K562 (cell line): ENCODE results near the gene ESRRB. TPM values are rescaled to one million over a fixed set of nuclear protein-coding genes. Genes with fewer than 3 reads are reported as not detected.

Experiments
- ATAC-seq: fragments of 200-7000 bp; cut with Tn5 transposase; 3 replicates; pipeline ENCODE4 v1.9.1; 2020; ENCODE audit warnings: moderate library complexity
- BruUV-seq: library from RNA; stranded (reverse); fragments of 400-500 nt; replicated peaks from 2 replicates; lab custom pipeline; 2021; lab: Mats Ljungman, UMichigan
- CTCF ChIA-PET: fragments of 300-600 bp; formaldehyde crosslinking; extraction: SDS; loops from one replicate; lab custom pipeline; 2021; ENCODE audit warnings: low intra/inter-chr PET ratio; lab: Yijun Ruan, JAX
- POLR2A ChIA-PET: fragments of 300-600, 350-650 bp; sonication (Branson Sonifier 250); formaldehyde crosslinking; extraction: SDS; loops from one replicate; lab custom pipeline; 2021; ENCODE audit warnings: antibody characterized with exemption, inconsistent platforms; lab: Yijun Ruan, JAX
- DNase-seq, 4 experiments: peaks; one replicate each; pipeline versions ENCODE4 v3.0.0 to v3.0.0-alpha.2; 2011 to 2018; ENCODE audit warnings: low spot score in 3 of 4, mixed read lengths in 3 of 4; ENCODE audit errors: extremely low read depth in 1 of 4
- FAIRE-seq: peaks from 2 replicates; lab custom pipeline; 2011; peaks lifted over from hg19 to GRCh38; lab: Jason Lieb, UNC
- H2AFZ ChIP-seq: 2 replicates; pipeline ENCODE4 v1.6.0; 2011; ENCODE audit warnings: low read depth, low read length, control low read depth, inconsistent platforms
- H3K27ac ChIP-seq: fragments of 200-600 bp; 3 replicates; pipeline ENCODE4 v1.8.0; 2011; ENCODE audit warnings: low read depth, mild to moderate bottlenecking, control low read depth, inconsistent platforms, low read length, moderate library complexity, mixed read lengths; ENCODE audit errors: extremely low read depth
- H3K27me3 ChIP-seq, 2 experiments: fragments of 300-600 bp in 1 of 2; 2 replicates in 1 of 2; 3 replicates in 1 of 2; pipeline versions ENCODE4 v1.6.0 to v1.8.0; 2011; ENCODE audit warnings: inconsistent platforms in 2 of 2, low read length in 2 of 2, mild to moderate bottlenecking in 1 of 2, mixed read lengths in 1 of 2, moderate library complexity in 1 of 2; ENCODE audit not compliant: control insufficient read depth in 2 of 2, insufficient read depth in 2 of 2
- H3K36me3 ChIP-seq: fragments of 300-600 bp; 3 replicates; pipeline ENCODE4 v1.8.0; 2011; ENCODE audit warnings: mild to moderate bottlenecking, low read length, inconsistent platforms; ENCODE audit not compliant: control insufficient read depth, insufficient read depth
- H3K4me1 ChIP-seq, 2 experiments: fragments of 200-600 bp in 1 of 2; replicated peaks in 1 of 2; 2 replicates in 1 of 2; 3 replicates in 1 of 2; pipeline versions ENCODE4 v1.5.1 to v1.8.0; 2011; ENCODE audit warnings: inconsistent platforms in 2 of 2, low read length in 2 of 2, mild to moderate bottlenecking in 1 of 2, mixed read lengths in 1 of 2, moderate library complexity in 1 of 2; ENCODE audit not compliant: control insufficient read depth in 2 of 2, insufficient read depth in 2 of 2
- H3K4me2 ChIP-seq: 2 replicates; pipeline ENCODE4 v1.6.1; 2011; ENCODE audit warnings: low read length, control low read depth, inconsistent platforms, mixed read lengths; ENCODE audit not compliant: insufficient read depth
- H3K4me3 ChIP-seq: fragments of 200-600 bp; sonication (generic), shearing (Covaris generic); 2 replicates; pipeline ENCODE4 v1.5.1; 2016; ENCODE audit warnings: control low read depth, inconsistent platforms
- H3K79me2 ChIP-seq: fragments of 200-600 bp; 3 replicates; pipeline ENCODE4 v1.8.0; 2011; ENCODE audit warnings: low read length, inconsistent platforms; ENCODE audit not compliant: control insufficient read depth, insufficient read depth
- H3K9ac ChIP-seq, 2 experiments: 2 replicates each; pipeline versions ENCODE4 v1.6.0 to v1.6.1; 2011; ENCODE audit warnings: low read depth in 2 of 2, low read length in 2 of 2, control low read depth in 1 of 2, inconsistent platforms in 1 of 2, mild to moderate bottlenecking in 1 of 2, mixed read lengths in 1 of 2; ENCODE audit not compliant: insufficient read depth in 1 of 2
- H3K9me1 ChIP-seq: one replicate; pipeline ENCODE4 v1.6.0; 2011; ENCODE audit warnings: inconsistent platforms, mild to moderate bottlenecking, low read length, moderate library complexity; ENCODE audit not compliant: control insufficient read depth, insufficient read depth
- H3K9me3 ChIP-seq: replicated peaks from 2 replicates; pipeline ENCODE4 v1.5.1; 2011; ENCODE audit warnings: low read depth, low read length, inconsistent platforms; ENCODE audit not compliant: control insufficient read depth, insufficient read depth
- H4K20me1 ChIP-seq: replicated peaks from 2 replicates; pipeline ENCODE4 v1.6.1; 2011; ENCODE audit warnings: low read length, inconsistent platforms, mixed read lengths; ENCODE audit not compliant: control insufficient read depth, insufficient read depth
- CREBBP ChIP-seq: IDR thresholded peaks from one replicate; pipeline ENCODE4 v1.6.1; 2012; ENCODE audit warnings: low read depth, mild to moderate bottlenecking, control low read depth, inconsistent platforms, low read length
- DDX20 ChIP-seq: fragments of 450-650 bp; IDR thresholded peaks from 2 replicates; pipeline ENCODE4 v1.6.1; 2016; ENCODE audit warnings: missing genetic modification characterization, low read depth, mild to moderate bottlenecking, missing compliant biosample characterization, moderate library complexity
- ETV5 ChIP-seq: sonication (generic); formaldehyde crosslinking; IDR thresholded peaks from 2 replicates; pipeline ENCODE4 v1.4.0; 2020; ENCODE audit warnings: low read depth, mild to moderate bottlenecking, missing genetic modification reagents
- EZH2 ChIP-seq: IDR thresholded peaks from 2 replicates; pipeline ENCODE4 v1.6.1; 2012; ENCODE audit warnings: low read depth, mild to moderate bottlenecking, inconsistent platforms, low read length, borderline replicate concordance
- HSF4 ChIP-seq: fragments of 250-450 bp; sonication (Bioruptor Pico); IDR thresholded peaks from 2 replicates; pipeline ENCODE4 v2.1.2; 2022; ENCODE audit warnings: mild to moderate bottlenecking, moderate library complexity, borderline replicate concordance
- IRF2 ChIP-seq: sonication (generic); formaldehyde crosslinking; IDR thresholded peaks from 2 replicates; pipeline ENCODE4 v1.8.1; 2022; ENCODE audit warnings: mild to moderate bottlenecking, missing genetic modification reagents
- RAD51 ChIP-seq: fragments of 450-650 bp; IDR thresholded peaks from 2 replicates; pipeline ENCODE4 v1.7.1; 2016; ENCODE audit warnings: low read depth, mild to moderate bottlenecking, borderline replicate concordance
- WGBS: fragments of 100-300 bp; shearing (Covaris generic); methylation state at CpG from one replicate; pipeline ENCODE4 v1.1.6; 2016; ENCODE audit warnings: low coverage, mixed read lengths; ENCODE audit not compliant: insufficient coverage; ENCODE audit errors: missing lambda C conversion rate; 5-methylcytosine and 5-hydroxymethylcytosine counted together
- in situ Hi-C: fragments of 300-500 bp; cut with MboI; formaldehyde crosslinking; loops from 4 replicates; pipeline ENCODE4 v1.15.0; 2018; ENCODE audit warnings: inconsistent platforms, mixed read lengths
- intact Hi-C: fragments of 100-400 bp; cut with micrococcal nuclease; formaldehyde crosslinking; loops from 2 replicates; pipeline ENCODE4 v1.14.2; 2022
- polyA plus RNA-seq, 8 experiments: library from polyadenylated mRNA; depleted of rRNA in 4 of 8; stranded (reverse) in 5 of 8; unstranded in 3 of 8; fragments of >200 nt; fragmentation: Nextera tagmentation in 2 of 8; fragmentation: Illumina TruSeq in 1 of 8; extraction: Ambion mirVana in 2 of 8; extraction: Trizol in 1 of 8; gene quantifications; 2 replicates each; pipeline versions ENCODE4 v1.2.1 to v1.2.3, GENCODE V29; 2011 to 2014; ENCODE audit warnings: inconsistent platforms in 1 of 8, missing spikeins in 1 of 8
- total RNA-seq, 7 experiments: library from RNA; depleted of rRNA in 6 of 7; stranded (reverse); fragments of >200 nt in 6 of 7; fragmentation: Illumina TruSeq in 2 of 7; extraction: Trizol in 2 of 7; gene quantifications; 2 replicates each; pipeline versions ENCODE4 v1.2.1 to v1.2.3, GENCODE V29; 2011 to 2021; ENCODE audit warnings: low replicate concordance in 1 of 7

ESRRB gene
- total and polyA plus RNA-seq, 9 of the 15 experiments (the other 6 are each of a cell fraction or from before 2014, with no cell fraction given) = 3.2 to 24.7 (median 14.5) TPM

- Histone ChIP-seq H3K9me1 (no peaks in the 10 kb centered on the region), H3K36me3 (peaks cover 7% of the 10 kb centered on the region; the same call in 1 of the 3 replicates), H3K27me3 (no peaks in the 10 kb centered on the region), H3K4me1 (no peaks in the 10 kb centered on the region; a peak in 1 of 5 replicates), H3K4me3 (no peak overlapping the region), H3K9me3 (no peaks in the 10 kb centered on the region), H3K79me2 (no peaks in the 10 kb centered on the region; the same call in 2 of the 3 replicates), H4K20me1 (no peaks in the 10 kb centered on the region), H3K4me2 (no peak overlapping the region), H3K9ac (no peak overlapping the region), H2AFZ (no peak overlapping the region), H3K27ac (no peak overlapping the region)
- TF ChIP-seq EZH2 (no peak), IRF2 (no peak), DDX20 (tag) (no peak), ETV5 (no peak), HSF4 (CRISPR knock-in tag) (no peak), RAD51 (no peak), CREBBP (no peak)
- no TSS peak for BruUV-seq
- FAIRE-seq (no peak), DNase-seq (no peak), ATAC-seq (no peak)
- in situ Hi-C loops (loop anchor here (10.0 kb wide), 1 partner anchor 316 kb away; no protein-coding TSS in a partner anchor), intact Hi-C loops (no loop called here)
- ChIA-PET POLR2A (interaction anchor here (0.7 kb wide), 1 partner anchor 168 kb away, joined by 3 read pairs; no protein-coding TSS in a partner anchor), CTCF (no interaction called here)
- WGBS = 73% methylated on average over 5 of the region's 7 CpGs
Observed at GRCh38 chr14:76371066-76371465, 4.9 kb upstream of the ESRRB start.
